PC-3 (cell line): Measurements from ENCODE around the gene SPRN. TPM values are rescaled to one million over a fixed set of nuclear protein-coding genes. Genes with fewer than 3 reads are reported as not detected.

Experiments
- ATAC-seq: fragments of 200-7000 bp; cut with Tn5 transposase; 2 replicates; pipeline ENCODE4 v1.9.1; 2020; ENCODE audit warnings: mild to moderate bottlenecking, moderate library complexity
- BruUV-seq: library from RNA; stranded (reverse); fragments of 400-500 nt; replicated peaks from 2 replicates; lab custom pipeline; 2021; lab: Mats Ljungman, UMichigan
- CTCF ChIA-PET: fragments of 300-600 bp; sonication (Branson Sonifier 250); formaldehyde crosslinking; loops from one replicate; lab custom pipeline; 2022; ENCODE audit warnings: antibody characterized with exemption; lab: Charles Lee
- POLR2A ChIA-PET: fragments of 300-600 bp; sonication (Branson Sonifier 250); formaldehyde crosslinking; loops from one replicate; lab custom pipeline; 2022; ENCODE audit warnings: antibody characterized with exemption; ENCODE audit not compliant: unreplicated experiment; lab: Charles Lee
- DNase-seq: peaks from one replicate; pipeline ENCODE4 v3.0.0-alpha.2; 2015
- H2AFZ ChIP-seq: fragments of 300-600 bp; sonication (generic); 2 replicates; pipeline ENCODE4 v1.6.0; 2016; ENCODE audit warnings: antibody characterized with exemption, low read length
- H3F3A ChIP-seq: fragments of 300-600 bp; sonication (generic); one replicate; pipeline ENCODE4 v1.6.0; 2017; ENCODE audit warnings: antibody characterized with exemption, low read length, control low read depth, mild to moderate bottlenecking; ENCODE audit not compliant: unreplicated experiment
- H3K27ac ChIP-seq: fragments of 300-600 bp; sonication (generic); 2 replicates; pipeline ENCODE4 v1.5.1; 2016; ENCODE audit warnings: mild to moderate bottlenecking, low read length
- H3K27me3 ChIP-seq: fragments of 300-600 bp; sonication (generic); 2 replicates; pipeline ENCODE4 v1.6.1; 2016; ENCODE audit warnings: low read length, mixed read lengths
- H3K36me3 ChIP-seq: fragments of 300-600 bp; sonication (generic); 2 replicates; pipeline ENCODE4 v1.6.1; 2016; ENCODE audit warnings: low read depth, mixed run types, low read length, mixed read lengths
- H3K4me1 ChIP-seq: fragments of 300-600 bp; sonication (generic); 2 replicates; pipeline ENCODE4 v1.5.1; 2016; ENCODE audit warnings: low read length; ENCODE audit not compliant: insufficient read depth
- H3K4me2 ChIP-seq: fragments of 300-600 bp; sonication (generic); 2 replicates; pipeline ENCODE4 v1.6.0; 2016; ENCODE audit warnings: low read length
- H3K4me3 ChIP-seq: fragments of 300-600 bp; sonication (generic); 2 replicates; pipeline ENCODE4 v1.5.1; 2016; ENCODE audit warnings: mild to moderate bottlenecking, low read length, mixed read lengths
- H3K79me2 ChIP-seq: fragments of 300-600 bp; sonication (generic); 2 replicates; pipeline ENCODE4 v1.6.1; 2017; ENCODE audit warnings: low read length, mixed read lengths
- H3K9ac ChIP-seq: fragments of 300-600 bp; sonication (generic); 2 replicates; pipeline ENCODE4 v1.6.0; 2016; ENCODE audit warnings: mild to moderate bottlenecking, low read length
- H3K9me2 ChIP-seq: fragments of 300-600 bp; sonication (generic); replicated peaks from 2 replicates; pipeline ENCODE4 v1.6.1; 2016; ENCODE audit warnings: mixed run types, low read length, mixed read lengths
- H3K9me3 ChIP-seq: fragments of 300-600 bp; sonication (generic); 2 replicates; pipeline ENCODE4 v1.6.1; 2016; ENCODE audit warnings: low read length, mixed read lengths
- H4K20me1 ChIP-seq: fragments of 300-600 bp; sonication (generic); 2 replicates; pipeline ENCODE4 v1.6.1; 2016; ENCODE audit warnings: low read length, mixed read lengths
- EZH2 ChIP-seq: fragments of 300-600 bp; sonication (generic); IDR thresholded peaks from one replicate; pipeline ENCODE4 v1.6.1; 2017; ENCODE audit warnings: antibody characterized with exemption, mild to moderate bottlenecking, low read length; ENCODE audit not compliant: unreplicated experiment
- EZH2phosphoT487 ChIP-seq: fragments of 300-600 bp; sonication (generic); IDR thresholded peaks from 2 replicates; pipeline ENCODE4 v1.6.1; 2018; ENCODE audit warnings: mild to moderate bottlenecking, antibody characterized with exemption, low read length, borderline replicate concordance
- intact Hi-C: fragments of 100-400 bp; cut with micrococcal nuclease; formaldehyde crosslinking; loops from 2 replicates; pipeline ENCODE4 v1.9.0; 2023
- total RNA-seq: library from RNA; depleted of rRNA; stranded (reverse); fragments of >200 nt; gene quantifications from 2 replicates; pipeline ENCODE4 v1.2.3, GENCODE V29; 2014
- TF ChIP-seq, protein P1 (sequence below): fragments of 300-600 bp; sonication (generic); conservative IDR thresholded peaks from 2 replicates; pipeline ENCODE4 v1.5.1; 2017; ENCODE audit warnings: antibody characterized with exemption, low read depth, mild to moderate bottlenecking, low read length

SPRN gene
- total RNA-seq, 1 experiment from 2014 or later: not detected

- TF ChIP-seq EZH2phosphoT487: no peak
- TF ChIP-seq, protein P1, sequence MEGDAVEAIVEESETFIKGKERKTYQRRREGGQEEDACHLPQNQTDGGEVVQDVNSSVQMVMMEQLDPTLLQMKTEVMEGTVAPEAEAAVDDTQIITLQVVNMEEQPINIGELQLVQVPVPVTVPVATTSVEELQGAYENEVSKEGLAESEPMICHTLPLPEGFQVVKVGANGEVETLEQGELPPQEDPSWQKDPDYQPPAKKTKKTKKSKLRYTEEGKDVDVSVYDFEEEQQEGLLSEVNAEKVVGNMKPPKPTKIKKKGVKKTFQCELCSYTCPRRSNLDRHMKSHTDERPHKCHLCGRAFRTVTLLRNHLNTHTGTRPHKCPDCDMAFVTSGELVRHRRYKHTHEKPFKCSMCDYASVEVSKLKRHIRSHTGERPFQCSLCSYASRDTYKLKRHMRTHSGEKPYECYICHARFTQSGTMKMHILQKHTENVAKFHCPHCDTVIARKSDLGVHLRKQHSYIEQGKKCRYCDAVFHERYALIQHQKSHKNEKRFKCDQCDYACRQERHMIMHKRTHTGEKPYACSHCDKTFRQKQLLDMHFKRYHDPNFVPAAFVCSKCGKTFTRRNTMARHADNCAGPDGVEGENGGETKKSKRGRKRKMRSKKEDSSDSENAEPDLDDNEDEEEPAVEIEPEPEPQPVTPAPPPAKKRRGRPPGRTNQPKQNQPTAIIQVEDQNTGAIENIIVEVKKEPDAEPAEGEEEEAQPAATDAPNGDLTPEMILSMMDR: no peak
- no peak for TF ChIP-seq EZH2
- intact Hi-C loops: no loop called here
Measured at GRCh38 chr10:133461027-133461426, 36.6 kb upstream of the SPRN start.

DNA sequence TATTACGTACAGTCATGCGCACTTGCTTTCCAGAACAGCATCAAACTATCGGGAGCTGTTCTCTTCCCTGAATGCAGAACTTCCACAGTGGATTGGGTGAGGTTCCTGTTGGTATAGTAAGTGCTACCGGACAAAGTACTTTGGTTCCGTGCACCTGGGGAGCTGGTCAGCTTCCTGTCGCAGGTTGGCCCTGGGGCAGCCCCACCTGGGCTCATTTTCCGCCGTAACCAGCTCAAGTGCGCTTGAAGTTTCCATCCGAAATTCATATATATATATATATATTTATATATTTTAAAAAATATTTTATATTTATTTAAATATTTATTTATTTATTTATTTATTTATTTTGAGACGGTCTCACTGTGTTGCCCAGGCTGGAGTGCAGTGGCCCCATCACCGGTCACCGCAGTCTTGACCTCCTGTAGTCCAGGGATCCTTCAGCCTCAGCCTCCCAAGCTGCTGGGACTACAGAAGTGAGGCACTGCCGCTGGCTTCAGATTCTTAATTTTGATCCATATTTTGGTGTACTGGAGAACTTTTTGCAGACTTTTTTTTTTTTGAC is 35.9 kb upstream of the SPRN start:
- POLR2A ChIA-PET: no interaction called here
- H3K4me2 ChIP-seq: no peak overlapping the region

More at GRCh38 chr10:133461027-133461426, 36.6 kb upstream of the SPRN start:
- Histone ChIP-seq H3K27ac (no peak overlapping the region), H3K27me3 (no peaks in the 10 kb centered on the region), H4K20me1 (no peaks in the 10 kb centered on the region), H3F3A (no peaks in the 10 kb centered on the region), H3K4me2 (no peak overlapping the region), H3K9me3 (no peaks in the 10 kb centered on the region), H3K4me1 (no peaks in the 10 kb centered on the region), H3K79me2 (no peaks in the 10 kb centered on the region), H3K36me3 (no peaks in the 10 kb centered on the region), H3K9me2 (no peaks in the 10 kb centered on the region), H2AFZ (no peak overlapping the region), H3K4me3 (no peak overlapping the region), H3K9ac (no peak overlapping the region)
- CTCF ChIA-PET: no interaction called here
- no peak for ATAC-seq
- no peak for DNase-seq
- BruUV-seq: no TSS peak
- POLR2A ChIA-PET: no interaction called here

More for the DNA sequence above, 35.9 kb upstream of the SPRN start:
- no peak overlapping the region for H2AFZ ChIP-seq
- no peak for ATAC-seq
- H3K4me3 ChIP-seq: no peak overlapping the region
- H3K27ac ChIP-seq: no peak overlapping the region
- H3F3A ChIP-seq: no peaks in the 10 kb centered on the region
- H3K9ac ChIP-seq: no peak overlapping the region
- H3K36me3 ChIP-seq: no peaks in the 10 kb centered on the region
- CTCF ChIA-PET: no interaction called here
- H3K4me1 ChIP-seq: no peaks in the 10 kb centered on the region
- intact Hi-C loops: no loop called here
- no peak for DNase-seq
- no peaks in the 10 kb centered on the region for H3K79me2 ChIP-seq
- no peaks in the 10 kb centered on the region for H4K20me1 ChIP-seq
- H3K9me2 ChIP-seq: no peaks in the 10 kb centered on the region
- H3K9me3 ChIP-seq: no peaks in the 10 kb centered on the region
- no peaks in the 10 kb centered on the region for H3K27me3 ChIP-seq
- no TSS peak for BruUV-seq
- TF ChIP-seq, protein P1: no peak
- TF ChIP-seq EZH2phosphoT487 (no peak), EZH2 (no peak)
